Measurements from ENCODE around the gene ARSJ.

ARSJ gene

DNA sequence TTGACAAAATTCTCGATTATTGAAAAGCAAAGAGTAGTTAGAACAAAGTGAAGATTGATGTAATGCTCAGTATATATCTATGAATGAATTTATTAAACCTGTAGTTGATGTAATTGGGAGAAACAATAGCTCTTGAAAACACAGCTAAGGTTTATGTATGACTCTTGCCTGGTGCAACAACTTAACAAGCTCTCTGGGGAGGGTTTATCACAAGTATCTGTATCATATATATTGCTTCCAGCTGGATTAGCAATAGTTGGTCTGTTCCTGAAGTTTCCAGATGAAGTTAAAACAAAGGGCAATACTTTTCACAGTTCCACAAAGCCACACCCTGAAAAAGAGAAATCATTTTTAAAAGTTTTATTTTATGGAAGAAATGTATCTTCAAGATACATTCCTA is 91.4 kb downstream of the ARSJ start:
- no peak for DNase-seq

DNA sequence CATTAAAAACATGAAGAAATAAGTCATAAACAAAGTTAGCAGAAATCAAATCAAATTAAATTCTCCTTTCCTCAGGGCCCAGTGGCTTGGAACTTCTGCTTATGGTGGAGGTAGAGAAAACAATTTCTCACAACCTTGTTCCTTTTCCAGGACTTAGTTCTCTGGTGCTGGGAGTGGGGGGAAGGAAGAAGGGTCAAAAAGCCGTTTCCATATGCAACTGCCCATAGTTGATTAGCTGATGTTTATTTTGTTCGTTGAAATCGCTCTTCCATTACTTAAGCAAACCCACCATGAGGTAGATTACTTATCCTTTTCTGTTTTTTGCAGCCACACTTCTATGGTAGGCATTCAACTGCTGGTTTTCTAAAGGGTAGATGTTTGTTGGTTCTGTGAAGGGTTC is 94.2 kb downstream of the ARSJ start:
- no peak for DNase-seq

DNA sequence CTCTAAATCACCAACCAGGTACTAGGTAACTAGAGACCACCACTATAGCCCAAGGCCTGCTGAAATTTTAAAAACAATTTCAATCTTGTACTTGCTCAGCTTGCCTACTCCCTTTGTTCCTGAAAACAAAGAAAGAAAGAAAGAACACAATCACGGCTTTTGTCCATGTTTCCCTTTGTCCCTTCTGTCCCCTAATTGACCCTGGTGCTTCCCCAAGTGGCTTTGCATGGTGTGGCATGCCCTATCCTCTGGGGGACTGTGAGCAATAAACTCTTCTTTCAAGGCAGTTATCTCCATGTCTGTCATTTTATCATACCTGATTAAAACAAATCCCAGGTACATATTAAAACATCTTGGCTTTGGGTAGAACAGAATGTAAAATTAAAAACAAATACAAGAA is 94.8 kb downstream of the ARSJ start:
- DNase-seq = no peak

DNA sequence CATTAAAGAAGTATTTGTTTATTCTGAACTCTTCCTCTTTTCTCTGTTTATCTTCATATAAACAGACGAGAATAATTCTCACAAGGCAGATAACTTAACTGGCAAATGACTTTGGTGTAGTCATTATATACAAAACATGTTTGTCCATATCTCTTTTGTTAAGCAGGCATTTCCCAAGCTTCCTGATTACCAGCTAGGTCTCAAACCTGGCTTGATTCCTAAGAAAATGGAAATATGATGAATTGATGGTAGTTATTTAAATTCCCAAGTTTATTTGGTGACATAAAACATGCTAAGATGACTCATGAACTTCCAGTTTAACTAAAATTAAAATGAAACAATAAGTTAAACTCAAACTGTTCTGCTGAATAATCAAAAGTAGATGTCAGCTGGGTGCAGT is 96.8 kb downstream of the ARSJ start:
- no peak for DNase-seq

DNA sequence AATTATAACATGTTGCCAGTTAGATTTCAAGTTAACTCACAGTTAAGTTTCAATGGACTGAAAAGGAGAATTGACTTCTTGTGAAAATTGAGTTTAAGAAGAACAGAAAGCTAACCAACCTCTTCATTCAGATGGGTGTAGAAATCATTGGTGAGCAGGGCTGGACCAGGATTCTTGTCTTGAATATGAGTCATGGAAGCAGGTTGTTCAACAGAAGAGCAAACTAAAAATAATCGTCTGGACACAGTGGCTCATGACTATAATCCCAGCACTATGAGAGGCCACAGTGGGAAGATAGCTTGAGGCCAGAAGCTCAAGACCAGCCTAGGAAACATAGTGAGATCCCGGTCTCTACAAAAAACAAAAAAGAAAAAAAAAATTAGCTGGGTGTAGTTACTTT is 98.2 kb downstream of the ARSJ start:
- DNase-seq = no peak

DNA sequence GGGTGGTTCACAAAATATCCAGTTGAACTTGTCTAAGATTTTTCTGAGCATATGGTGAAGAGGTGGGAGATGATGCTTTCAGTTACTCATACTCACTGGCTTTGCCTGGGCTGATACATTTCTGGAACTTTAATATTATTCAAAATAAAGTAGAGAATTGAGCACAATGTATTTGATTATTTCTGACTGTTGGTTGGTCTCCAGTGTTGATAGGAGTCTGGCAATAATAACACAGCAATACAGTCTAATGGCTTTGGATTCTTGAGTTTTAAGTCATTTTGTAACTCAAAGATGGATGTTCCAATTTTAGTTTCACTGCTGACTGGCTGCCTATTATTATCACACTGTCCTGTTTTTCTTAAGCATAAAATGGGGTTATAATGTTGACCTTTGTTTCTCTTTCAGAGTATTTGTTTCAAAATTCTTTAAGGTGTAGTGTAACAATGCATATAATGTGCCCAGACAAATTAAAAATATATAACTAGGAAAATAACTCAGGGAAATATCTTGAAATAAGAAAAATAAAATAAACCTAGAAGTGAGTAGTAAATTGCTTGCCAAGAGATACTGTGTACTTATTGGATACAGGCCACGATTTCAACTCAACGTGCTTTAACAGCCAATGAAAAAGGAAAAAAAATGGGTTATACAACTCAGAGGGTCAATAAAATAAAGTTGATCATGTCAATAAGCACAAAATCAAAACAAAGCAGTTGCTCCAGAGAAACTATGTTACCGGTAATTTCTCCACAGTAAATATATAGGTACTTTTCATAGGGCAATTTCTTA is 99.0 kb downstream of the ARSJ start:
- DNase-seq = no peak

DNA sequence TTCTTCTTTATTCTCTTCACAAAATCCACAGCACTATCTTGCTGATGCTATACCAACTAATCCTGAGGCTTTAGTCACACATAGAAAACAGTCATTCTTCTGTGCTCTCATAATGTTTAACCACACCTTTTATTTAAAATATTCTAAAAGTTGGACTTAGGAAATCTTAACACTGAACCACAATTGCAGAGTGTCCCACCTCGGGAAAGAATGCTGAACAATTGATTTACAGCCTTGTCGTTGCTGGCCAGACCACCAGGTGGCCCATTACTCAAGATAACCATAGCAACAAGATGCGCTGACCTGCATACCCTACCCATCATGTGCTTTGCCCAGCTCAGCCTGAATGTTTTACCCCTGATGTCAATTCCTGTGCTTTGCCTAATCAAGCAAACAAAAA is 100.8 kb downstream of the ARSJ start:
- DNase-seq = peak in 1 of 2 experiments; percentile 33

DNA sequence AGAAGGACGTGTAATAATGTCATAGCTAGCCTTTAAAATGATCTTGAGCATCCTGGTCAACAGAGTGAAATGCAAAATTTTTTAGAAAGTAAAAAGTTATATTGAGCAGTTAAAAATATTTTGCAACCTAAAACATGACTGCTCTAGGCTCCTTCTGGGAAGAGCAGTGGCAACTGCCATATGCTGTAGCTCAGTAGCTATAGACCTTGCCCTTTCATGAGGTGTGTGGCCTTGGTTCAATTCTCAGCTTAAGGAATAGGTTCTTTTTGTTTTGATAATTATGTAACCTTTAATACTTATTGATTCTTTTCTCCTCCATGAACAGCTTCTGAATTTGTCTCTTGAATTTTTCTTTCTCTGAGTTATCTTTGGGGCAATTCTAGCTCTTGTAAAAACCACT is 105.0 kb downstream of the ARSJ start:
- no peak for DNase-seq

DNA sequence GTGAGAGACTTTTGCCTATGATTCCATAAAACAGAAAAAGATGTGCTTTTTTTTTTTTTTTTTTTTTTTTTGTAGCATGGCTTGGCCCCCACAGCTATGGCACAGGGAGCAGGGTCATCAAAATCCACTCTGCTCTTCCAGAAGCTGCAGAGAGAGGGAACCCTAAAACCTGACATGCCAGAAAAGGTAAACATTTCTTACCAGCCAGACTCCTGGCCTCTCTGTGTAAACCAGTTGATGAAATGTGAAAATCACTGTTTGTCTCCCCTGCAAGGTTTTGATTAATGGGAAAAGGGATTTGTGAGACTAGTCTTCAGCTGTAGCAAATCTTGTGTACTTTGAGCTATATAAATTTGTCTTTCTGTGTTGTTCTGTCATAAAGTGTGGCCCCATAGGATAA is 105.9 kb downstream of the ARSJ start:
- no peak for DNase-seq

DNA sequence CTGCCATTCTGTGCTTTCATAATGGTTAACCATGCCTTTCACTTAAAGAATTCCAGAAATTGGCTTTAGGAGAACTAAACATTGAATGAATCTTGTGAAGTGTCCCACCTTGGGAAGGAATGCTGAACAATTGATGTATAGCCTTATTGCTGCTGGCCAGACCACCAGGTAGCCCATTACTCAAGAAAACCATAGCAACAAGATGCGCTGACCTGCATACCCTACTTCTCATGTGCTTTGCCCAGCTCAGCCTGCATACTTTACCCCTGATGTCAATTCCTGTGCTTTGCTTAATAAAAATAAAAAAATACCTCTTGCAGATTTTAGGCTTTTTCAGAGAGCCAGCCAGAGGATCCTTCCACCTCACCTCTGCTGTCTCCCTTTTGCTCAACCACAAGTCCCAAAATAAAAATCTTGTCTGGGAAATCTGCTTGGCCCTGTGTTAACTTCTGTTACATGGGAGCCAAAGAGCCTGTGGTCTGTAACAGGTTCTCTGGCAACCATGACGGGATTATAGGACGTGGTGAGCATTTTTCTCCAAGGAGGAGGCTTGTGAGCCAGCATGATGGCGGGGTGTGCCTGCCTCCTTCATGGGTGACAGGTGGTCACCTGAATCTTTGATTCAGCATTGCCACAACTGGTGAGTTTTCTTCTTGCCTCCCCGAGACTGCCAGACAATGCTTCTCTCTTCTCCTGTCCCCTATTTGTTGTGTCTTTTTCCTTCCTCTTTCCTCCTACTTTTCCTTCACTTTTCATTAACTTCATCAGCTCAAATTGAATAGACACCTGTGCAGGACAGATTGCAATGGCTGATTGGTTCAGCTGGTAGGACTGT is 106.8 kb downstream of the ARSJ start:
- DNase-seq = no peak

DNA sequence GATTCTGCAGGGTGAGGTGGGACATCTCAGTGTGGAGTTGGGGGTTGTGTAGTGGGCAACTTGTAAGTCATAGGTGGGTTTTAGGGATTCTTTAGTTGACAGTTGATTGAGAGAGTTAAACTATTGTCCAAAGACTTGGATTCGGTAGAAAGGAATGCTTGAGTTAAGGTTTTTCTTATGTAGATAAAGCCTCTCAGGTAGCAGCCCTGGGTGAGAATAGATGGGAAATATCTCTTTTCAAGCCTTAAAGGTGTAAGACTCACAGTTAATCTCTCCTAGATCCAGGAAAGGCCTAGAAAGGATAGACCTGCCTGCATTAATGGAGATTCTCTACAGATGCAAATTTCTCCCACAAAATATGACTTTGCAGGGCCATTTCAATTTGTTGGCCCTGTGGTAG is 108.4 kb downstream of the ARSJ start:
- DNase-seq = no peak

DNA sequence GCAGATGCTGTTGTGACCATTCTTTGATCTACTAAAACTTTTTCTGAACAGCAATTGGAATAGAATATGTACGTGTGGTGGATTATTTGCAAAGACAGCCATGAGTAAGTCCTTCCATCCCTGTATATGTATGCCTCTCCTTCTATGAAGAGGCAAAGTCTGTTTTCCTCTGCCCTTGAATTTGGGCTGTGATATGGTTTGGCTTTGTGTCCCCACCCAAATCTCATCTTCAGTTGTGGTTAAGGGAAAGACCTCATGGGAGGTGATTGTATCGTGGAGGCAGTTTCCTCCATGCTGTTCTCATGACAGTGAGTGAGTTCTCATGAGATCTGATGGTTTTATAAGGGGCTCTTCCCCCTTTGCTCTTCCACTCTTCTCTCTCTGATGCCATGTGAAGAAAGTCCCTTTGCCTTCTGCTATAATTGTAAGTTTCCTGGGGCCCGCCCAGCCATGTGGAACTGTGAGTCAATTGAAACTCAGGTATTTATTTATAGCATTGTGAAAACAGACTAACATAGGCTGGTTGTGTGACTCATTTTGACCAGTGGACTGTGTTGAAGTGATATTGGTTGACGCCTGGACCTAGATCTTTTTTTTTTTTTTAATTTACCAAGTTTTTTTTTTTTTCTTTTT is 109.6 kb downstream of the ARSJ start:
- DNase-seq = no peak

DNA sequence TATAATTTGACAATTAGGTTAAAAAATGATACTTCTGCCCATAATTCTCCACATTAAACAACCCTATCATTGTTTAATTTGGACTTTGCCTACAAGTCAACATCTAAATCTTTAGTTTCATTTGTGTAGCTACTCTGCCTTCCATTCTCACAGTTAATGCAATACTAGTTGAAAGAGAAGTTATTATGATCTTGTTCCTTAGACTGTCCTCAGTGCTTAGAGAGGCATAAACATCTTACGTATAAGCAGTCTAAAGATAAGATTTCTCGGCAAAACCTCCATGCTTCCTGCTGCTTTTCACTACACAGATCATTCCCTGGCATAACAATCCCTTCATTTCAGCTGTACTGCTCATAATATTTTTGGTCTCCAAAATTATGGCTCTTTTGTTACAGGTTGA is 112.8 kb downstream of the ARSJ start:
- DNase-seq = no peak

DNA sequence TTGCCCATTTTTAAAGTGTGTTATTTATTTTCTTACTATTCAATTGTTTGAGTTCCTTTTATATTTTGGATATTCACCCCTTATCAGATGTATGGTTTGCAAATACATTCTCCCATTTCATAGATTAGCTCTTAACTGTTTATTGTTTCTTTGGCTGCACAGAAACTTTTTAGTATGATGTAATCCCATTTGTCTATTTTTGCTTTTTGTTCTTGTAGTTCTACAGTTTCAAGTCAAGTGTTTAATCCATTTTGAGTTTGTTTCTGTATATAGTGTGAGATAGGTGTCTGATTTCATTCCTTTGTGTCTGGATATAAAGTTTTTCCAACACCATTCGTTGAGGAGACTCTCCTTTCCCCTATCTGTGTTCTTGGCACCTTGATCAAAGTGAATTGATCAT is 120.5 kb downstream of the ARSJ start:
- DNase-seq = no peak

DNA sequence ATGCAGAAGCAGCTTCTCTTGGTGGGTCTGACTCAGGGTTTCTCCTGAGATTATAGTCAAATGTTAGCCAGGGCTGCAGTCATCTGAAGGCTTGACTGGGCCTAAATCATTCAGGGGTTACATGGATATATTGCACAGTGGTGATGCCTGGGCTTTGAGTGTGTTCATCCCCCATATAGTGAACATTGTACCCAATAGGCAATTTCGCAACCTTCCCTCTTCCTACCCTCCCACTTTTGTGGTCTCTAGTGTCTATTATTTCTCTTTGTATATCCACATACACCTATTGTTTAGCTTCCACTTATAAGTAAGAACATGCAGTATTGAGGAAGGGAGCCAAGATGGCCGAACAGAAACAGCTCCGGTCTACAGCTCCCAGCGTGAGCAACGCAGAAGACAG is 127.6 kb downstream of the ARSJ start:
- DNase-seq = no peak
